ENCODE data around the gene GAS6. TPM values are rescaled to one million over a fixed set of nuclear protein-coding genes. Genes with fewer than 3 reads are reported as not detected.

GAS6 gene
- total RNA-seq, 1 donor from 2014 or later: 197 TPM

- intact Hi-C loops (cut with DNase I): no loop called here
- Histone ChIP-seq H3K36me3 (no peaks in the 10 kb centered on the region), H3K27me3 (peaks cover 16% of the 10 kb centered on the region), H3K4me3 (peak overlapping the region; percentile 71), H3K27ac (peak overlapping the region; percentile 87), H3K4me1 (peaks cover 26% of the 10 kb centered on the region), H3K9me3 (no peaks in the 10 kb centered on the region)
- no peak for TF ChIP-seq CTCF (IDR thresholded peaks at IDR 0.05)
- DNase-seq (peak; percentile 84), ATAC-seq (peak; percentile 67)
Measured at GRCh38 chr13:113862931-113863523, 849 bp downstream of the GAS6 start.

GRCh38 chr13:113862191-113862930 lies 1.5 kb downstream of the GAS6 start:
- ATAC-seq: no peak
- Histone ChIP-seq H3K27me3 (peaks cover 16% of the 10 kb centered on the region), H3K9me3 (no peaks in the 10 kb centered on the region), H3K4me3 (peak overlapping the region; percentile 71), H3K4me1 (peaks cover 27% of the 10 kb centered on the region), H3K36me3 (no peaks in the 10 kb centered on the region), H3K27ac (peak overlapping the region; percentile 87)
- TF ChIP-seq CTCF (IDR thresholded peaks at IDR 0.05): no peak
- intact Hi-C loops (cut with DNase I): no loop called here
- no peak for DNase-seq

GRCh38 chr13:113861433-113862030 lies 2.3 kb downstream of the GAS6 start:
- Histone ChIP-seq H3K36me3 (no peaks in the 10 kb centered on the region), H3K27ac (peak overlapping the region; percentile 87), H3K4me1 (peaks cover 35% of the 10 kb centered on the region), H3K27me3 (peaks cover 16% of the 10 kb centered on the region), H3K4me3 (peak overlapping the region; percentile 71), H3K9me3 (no peaks in the 10 kb centered on the region)
- intact Hi-C loops (cut with DNase I): no loop called here
- no peak for ATAC-seq
- DNase-seq: no peak
- TF ChIP-seq CTCF (IDR thresholded peaks at IDR 0.05): no peak

GRCh38 chr13:113860665-113861432 lies 3.0 kb downstream of the GAS6 start:
- Histone ChIP-seq H3K27ac (peak overlapping the region; percentile 55), H3K4me1 (peaks cover 42% of the 10 kb centered on the region), H3K36me3 (no peaks in the 10 kb centered on the region), H3K27me3 (peaks cover 14% of the 10 kb centered on the region), H3K4me3 (no peak overlapping the region), H3K9me3 (no peaks in the 10 kb centered on the region)
- no peak for TF ChIP-seq CTCF (IDR thresholded peaks at IDR 0.05)
- ATAC-seq (peak; percentile 80), DNase-seq (peak; percentile 80)
- intact Hi-C loops (cut with DNase I): no loop called here

GRCh38 chr13:113860051-113860664 lies 3.7 kb downstream of the GAS6 start:
- Histone ChIP-seq H3K4me1 (peaks cover 49% of the 10 kb centered on the region), H3K27ac (no peak overlapping the region), H3K4me3 (no peak overlapping the region), H3K9me3 (no peaks in the 10 kb centered on the region), H3K27me3 (peaks cover 8% of the 10 kb centered on the region), H3K36me3 (no peaks in the 10 kb centered on the region)
- no peak for TF ChIP-seq CTCF (IDR thresholded peaks at IDR 0.05)
- intact Hi-C loops (cut with DNase I): no loop called here
- DNase-seq (no peak), ATAC-seq (no peak)

Measured in upper lobe of right lung (tissue), 1 donor.